GM12878 (cell line): ENCODE measurements around the gene DLST. TPM values are rescaled to one million over a fixed set of nuclear protein-coding genes. Genes with fewer than 3 reads are reported as not detected.

ENCODE experiments used
- ATAC-seq: fragments of 200-7000 bp; cut with Tn5 transposase; 3 replicates; pipeline ENCODE4 v1.9.1; 2020; ENCODE audit warnings: mild to moderate bottlenecking, moderate library complexity
- BruUV-seq: library from RNA; stranded (reverse); fragments of 400-500 nt; replicated peaks from 2 replicates; lab custom pipeline; 2021; lab: Mats Ljungman, UMichigan
- CTCF ChIA-PET: fragments of 300-600 bp; sonication (Branson Sonifier 250); formaldehyde crosslinking; extraction: SDS; loops from one replicate; lab custom pipeline; 2021; ENCODE audit warnings: inconsistent platforms; lab: Yijun Ruan, JAX
- POLR2A ChIA-PET: fragments of 350-600 bp; formaldehyde crosslinking; extraction: SDS; loops from one replicate; lab custom pipeline; 2021; ENCODE audit warnings: inconsistent platforms; lab: Charles Lee
- RAD21 ChIA-PET: fragments of 300-600 bp; sonication (Branson Sonifier 250); formaldehyde crosslinking; loops from one replicate; lab custom pipeline; 2023; ENCODE audit warnings: antibody characterized with exemption; ENCODE audit not compliant: unreplicated experiment; lab: Charles Lee
- SMC1A ChIA-PET: fragments of 300-600 bp; sonication (Branson Sonifier 250); formaldehyde crosslinking; loops from one replicate; lab custom pipeline; 2023; ENCODE audit not compliant: unreplicated experiment, uncharacterized antibody; lab: Charles Lee
- DNase-seq: peaks from one replicate; pipeline ENCODE4 v3.0.0-alpha.2; 2011; ENCODE audit warnings: low read depth, low spot score
- FAIRE-seq: peaks from 3 replicates; lab custom pipeline; 2011; peaks lifted over from hg19 to GRCh38; lab: Jason Lieb, UNC
- H2AFZ ChIP-seq: 2 replicates; pipeline ENCODE4 v1.6.0; 2011; ENCODE audit warnings: low read depth, low read length, control low read depth; ENCODE audit not compliant: control insufficient read depth
- H3K27ac ChIP-seq: 2 replicates; pipeline ENCODE4 v1.5.1; 2011; ENCODE audit warnings: control low read depth; ENCODE audit not compliant: control insufficient read depth, insufficient read depth
- H3K27me3 ChIP-seq, 2 experiments: replicated peaks in 1 of 2; 2 replicates each; pipeline versions ENCODE4 v1.6.0 to v1.6.1; 2011; ENCODE audit warnings: low read length in 1 of 2; ENCODE audit not compliant: control insufficient read depth in 2 of 2, insufficient read depth in 2 of 2
- H3K36me3 ChIP-seq, 2 experiments: 2 replicates each; pipeline ENCODE4 v1.5.1; 2011; ENCODE audit warnings: low read length in 1 of 2; ENCODE audit not compliant: control insufficient read depth in 2 of 2, insufficient read depth in 2 of 2
- H3K4me1 ChIP-seq: 2 replicates; pipeline ENCODE4 v1.6.1; 2011; ENCODE audit warnings: mild to moderate bottlenecking, low read length, moderate library complexity, mixed read lengths; ENCODE audit not compliant: control insufficient read depth, insufficient read depth
- H3K4me2 ChIP-seq: 2 replicates; pipeline ENCODE4 v1.6.0; 2011; ENCODE audit warnings: control low read depth; ENCODE audit not compliant: control insufficient read depth, insufficient read depth
- H3K4me3 ChIP-seq: fragments of 200-600 bp; sonication (generic); 2 replicates; pipeline ENCODE4 v1.5.1; 2016
- H3K79me2 ChIP-seq: 2 replicates; pipeline ENCODE4 v1.6.0; 2011; ENCODE audit warnings: low read length; ENCODE audit not compliant: control insufficient read depth, insufficient read depth
- H3K9ac ChIP-seq: 2 replicates; pipeline ENCODE4 v1.8.0; 2011; ENCODE audit warnings: low read length, control low read depth, mixed read lengths; ENCODE audit not compliant: control insufficient read depth, insufficient read depth
- H3K9me3 ChIP-seq: replicated peaks from 3 replicates; pipeline ENCODE4 v1.5.1; 2011; ENCODE audit warnings: mild to moderate bottlenecking, low read length; ENCODE audit not compliant: control insufficient read depth, insufficient read depth
- H4K20me1 ChIP-seq: 2 replicates; pipeline ENCODE4 v1.6.0; 2011; ENCODE audit not compliant: control insufficient read depth, insufficient read depth
- ATF3 ChIP-seq: IDR thresholded peaks from 2 replicates; pipeline ENCODE4 v1.6.1; 2011; ENCODE audit warnings: low read depth, mild to moderate bottlenecking, low read length, moderate library complexity, borderline replicate concordance; ENCODE audit errors: extremely low read depth
- ATF7 ChIP-seq: fragments of 450-650 bp; IDR thresholded peaks from 2 replicates; pipeline ENCODE4 v1.6.1; 2016; ENCODE audit warnings: low read depth, mild to moderate bottlenecking
- KLF5 ChIP-seq: fragments of 450-650 bp; IDR thresholded peaks from 2 replicates; pipeline ENCODE4 v1.6.1; 2014; ENCODE audit warnings: mild to moderate bottlenecking; ENCODE audit not compliant: partially characterized antibody
- NR2F1 ChIP-seq: fragments of 450-650 bp; conservative IDR thresholded peaks from 2 replicates; pipeline ENCODE4 v1.6.1; 2017; ENCODE audit warnings: mild to moderate bottlenecking
- PAX5 ChIP-seq: IDR thresholded peaks from 2 replicates; pipeline ENCODE4 v1.6.1; 2011; ENCODE audit warnings: low read depth, low read length, borderline replicate concordance
- RAD21 ChIP-seq: IDR thresholded peaks from 2 replicates; pipeline ENCODE4 v1.6.1; 2011; ENCODE audit warnings: mild to moderate bottlenecking, low read depth, low read length, moderate library complexity; ENCODE audit not compliant: insufficient read depth
- RB1 ChIP-seq: fragments of 450-650 bp; formaldehyde crosslinking; IDR thresholded peaks from 2 replicates; pipeline ENCODE4 v1.6.1; 2017; ENCODE audit warnings: mild to moderate bottlenecking, borderline replicate concordance
- SP1 ChIP-seq: IDR thresholded peaks from one replicate; pipeline ENCODE4 v1.6.1; 2011; ENCODE audit warnings: low read depth, low read length
- SUPT20H ChIP-seq: IDR thresholded peaks from 2 replicates; pipeline ENCODE4 v1.6.1; 2011; ENCODE audit warnings: low read depth, mild to moderate bottlenecking, low read length, moderate library complexity, borderline replicate concordance; ENCODE audit not compliant: control insufficient read depth
- WGBS: methylation state at CpG from one replicate; pipeline ENCODE4 v1.1.6; 2016; ENCODE audit warnings: low lambda C conversion rate; ENCODE audit not compliant: insufficient replicate concordance, insufficient coverage; ENCODE audit errors: missing lambda C conversion rate; 5-methylcytosine and 5-hydroxymethylcytosine counted together
- in situ Hi-C: fragments of 300-500 bp; cut with MboI; formaldehyde crosslinking; loops from 9 replicates; pipeline ENCODE4 v1.14.3; 2018; ENCODE audit warnings: mixed read lengths
- intact Hi-C: fragments of 100-400 bp; cut with micrococcal nuclease; formaldehyde crosslinking; loops from one replicate; pipeline ENCODE4 v1.14.2; 2022; ENCODE audit not compliant: unreplicated experiment
- polyA plus RNA-seq, 11 experiments: library from polyadenylated mRNA; depleted of rRNA in 4 of 11; unstranded in 6 of 11; stranded (reverse) in 5 of 11; fragments of >200 nt; fragmentation: Nextera tagmentation in 4 of 11; fragmentation: Illumina TruSeq in 1 of 11; extraction: Ambion mirVana in 4 of 11; extraction: Trizol in 1 of 11; gene quantifications; 1 replicate in 1 of 11; 2 replicates in 10 of 11; pipeline versions ENCODE4 v1.2.1 to v1.2.3, GENCODE V29; 2011 to 2016; ENCODE audit warnings: inconsistent platforms in 2 of 11, missing spikeins in 2 of 11, low read depth in 1 of 11
- total RNA-seq, 4 experiments: library from RNA; depleted of rRNA in 3 of 4; stranded (reverse); fragments of >200 nt in 3 of 4; fragmentation: Illumina TruSeq in 1 of 4; extraction: Trizol in 1 of 4; gene quantifications; 2 replicates each; pipeline versions ENCODE4 v1.2.1 to v1.2.3, GENCODE V29; 2013 to 2021

Gene DLST
- total and polyA plus RNA-seq, 10 of the 15 experiments (the other 5 are each of a cell fraction or from before 2014, with no cell fraction given) = 2.9 to 141 (median 67.7) TPM

GRCh38 chr14:74909501-74909900, 27.8 kb downstream of the DLST start:
- intact Hi-C loops = no loop called here
- peaks cover 4 to 8% of the 10 kb centered on the region in 2 experiments; a peak in 3 of 4 replicates for H3K36me3 ChIP-seq
- no peak overlapping the region for H2AFZ ChIP-seq
- FAIRE-seq (no peak), DNase-seq (no peak), ATAC-seq (no peak)
- H3K4me3 ChIP-seq = no peak overlapping the region
- SMC1A ChIA-PET = no interaction called here
- no peak overlapping the region for H3K4me2 ChIP-seq
- H4K20me1 ChIP-seq = no peaks in the 10 kb centered on the region
- no peaks in the 10 kb centered on the region for H3K4me1 ChIP-seq
- in situ Hi-C loops = no loop called here
- POLR2A ChIA-PET = no interaction called here
- CTCF ChIA-PET = interaction anchor here (0.8 to 26.0 kb wide), 2 partner anchors 30 to 51 kb away, joined by 3 to 552 read pairs; no protein-coding TSS in a partner anchor
- H3K27me3 ChIP-seq = no peaks in the 10 kb centered on the region
- H3K9ac ChIP-seq = no peak overlapping the region
- RAD21 ChIA-PET = no interaction called here
- no peaks in the 10 kb centered on the region for H3K79me2 ChIP-seq
- H3K27ac ChIP-seq = no peak overlapping the region
- TF ChIP-seq ATF3 (no peak), ATF7 (no peak), RAD21 (no peak), RB1 (no peak), PAX5 (no peak), SP1 (no peak), SUPT20H (no peak), KLF5 (no peak), NR2F1 (no peak)
- TF ChIP-seq, all 136 proteins: peak for 0
- WGBS = 92% methylated on average over 12 of the region's 14 CpGs
- BruUV-seq = no TSS peak
- no peaks in the 10 kb centered on the region for H3K9me3 ChIP-seq
